Measurements from ENCODE around the gene MSN. TPM values are rescaled to one million over a fixed set of nuclear protein-coding genes. Genes with fewer than 3 reads are reported as not detected.

The MSN gene
- total and polyA plus RNA-seq, 4 donors: 168 to 399 (median 299) TPM

DNA sequence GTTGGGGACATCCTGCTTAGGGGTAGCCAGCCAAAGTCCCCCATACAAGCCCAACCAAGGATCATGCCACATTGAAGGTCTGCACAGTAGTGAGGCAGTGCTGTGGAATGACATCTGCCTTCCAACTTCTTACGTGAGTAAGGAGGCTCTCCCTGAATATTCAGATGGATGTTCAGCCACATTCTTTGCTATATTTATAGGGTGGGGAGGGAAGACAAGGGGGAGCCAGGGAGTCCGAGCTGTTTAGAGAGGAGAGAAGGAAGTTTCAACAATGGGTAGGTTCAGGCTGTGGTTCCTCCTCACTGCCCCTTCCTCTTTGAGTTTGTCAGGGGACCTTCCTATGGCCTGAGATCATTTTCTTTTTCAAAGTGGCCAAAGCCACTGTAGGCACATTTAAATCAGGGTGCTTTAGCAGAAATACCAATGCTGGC, 29.8 kb downstream of the MSN start:
- Histone ChIP-seq H3K27me3 (ENCODE audit: control insufficient read depth in 3 of 3, insufficient read depth in 3 of 3, low read length in 2 of 3) (no peaks in the 10 kb centered on the region), H3K36me3 (ENCODE audit: control insufficient read depth in 4 of 4, insufficient read depth in 4 of 4, low read length in 4 of 4) (peaks cover 0 to 4% (median under 1%) of the 10 kb centered on the region in 4 donors), H3K9ac (ENCODE audit: insufficient read depth in 1 of 2, low read length in 2 of 2) (no peak overlapping the region), H3K4me1 (ENCODE audit: control insufficient read depth in 5 of 5, insufficient read depth in 5 of 5, low read length in 5 of 5) (peaks cover 0 to 61% (median 18%) of the 10 kb centered on the region in 5 donors), H3K27ac (ENCODE audit: low read depth in 1 of 2, low read length in 1 of 2) (peak overlapping the region; percentile 81 to 86), H3K9me3 (ENCODE audit: control insufficient read depth in 4 of 4, insufficient read depth in 3 of 4, low read length in 3 of 4) (no peaks in the 10 kb centered on the region), H3K4me3 (no peak overlapping the region)
- DNase-seq: no peak
- WGBS, 2 donors: 0 to 27% methylated on average over 2 of the region's 2 CpGs
- ATAC-seq (ENCODE audit: insufficient read depth, low FRiP score): no peak
- TF ChIP-seq, protein P1, sequence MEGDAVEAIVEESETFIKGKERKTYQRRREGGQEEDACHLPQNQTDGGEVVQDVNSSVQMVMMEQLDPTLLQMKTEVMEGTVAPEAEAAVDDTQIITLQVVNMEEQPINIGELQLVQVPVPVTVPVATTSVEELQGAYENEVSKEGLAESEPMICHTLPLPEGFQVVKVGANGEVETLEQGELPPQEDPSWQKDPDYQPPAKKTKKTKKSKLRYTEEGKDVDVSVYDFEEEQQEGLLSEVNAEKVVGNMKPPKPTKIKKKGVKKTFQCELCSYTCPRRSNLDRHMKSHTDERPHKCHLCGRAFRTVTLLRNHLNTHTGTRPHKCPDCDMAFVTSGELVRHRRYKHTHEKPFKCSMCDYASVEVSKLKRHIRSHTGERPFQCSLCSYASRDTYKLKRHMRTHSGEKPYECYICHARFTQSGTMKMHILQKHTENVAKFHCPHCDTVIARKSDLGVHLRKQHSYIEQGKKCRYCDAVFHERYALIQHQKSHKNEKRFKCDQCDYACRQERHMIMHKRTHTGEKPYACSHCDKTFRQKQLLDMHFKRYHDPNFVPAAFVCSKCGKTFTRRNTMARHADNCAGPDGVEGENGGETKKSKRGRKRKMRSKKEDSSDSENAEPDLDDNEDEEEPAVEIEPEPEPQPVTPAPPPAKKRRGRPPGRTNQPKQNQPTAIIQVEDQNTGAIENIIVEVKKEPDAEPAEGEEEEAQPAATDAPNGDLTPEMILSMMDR (IDR thresholded peaks at IDR 0.05; ENCODE audit: control extremely low read depth, extremely low read depth): no peak

DNA sequence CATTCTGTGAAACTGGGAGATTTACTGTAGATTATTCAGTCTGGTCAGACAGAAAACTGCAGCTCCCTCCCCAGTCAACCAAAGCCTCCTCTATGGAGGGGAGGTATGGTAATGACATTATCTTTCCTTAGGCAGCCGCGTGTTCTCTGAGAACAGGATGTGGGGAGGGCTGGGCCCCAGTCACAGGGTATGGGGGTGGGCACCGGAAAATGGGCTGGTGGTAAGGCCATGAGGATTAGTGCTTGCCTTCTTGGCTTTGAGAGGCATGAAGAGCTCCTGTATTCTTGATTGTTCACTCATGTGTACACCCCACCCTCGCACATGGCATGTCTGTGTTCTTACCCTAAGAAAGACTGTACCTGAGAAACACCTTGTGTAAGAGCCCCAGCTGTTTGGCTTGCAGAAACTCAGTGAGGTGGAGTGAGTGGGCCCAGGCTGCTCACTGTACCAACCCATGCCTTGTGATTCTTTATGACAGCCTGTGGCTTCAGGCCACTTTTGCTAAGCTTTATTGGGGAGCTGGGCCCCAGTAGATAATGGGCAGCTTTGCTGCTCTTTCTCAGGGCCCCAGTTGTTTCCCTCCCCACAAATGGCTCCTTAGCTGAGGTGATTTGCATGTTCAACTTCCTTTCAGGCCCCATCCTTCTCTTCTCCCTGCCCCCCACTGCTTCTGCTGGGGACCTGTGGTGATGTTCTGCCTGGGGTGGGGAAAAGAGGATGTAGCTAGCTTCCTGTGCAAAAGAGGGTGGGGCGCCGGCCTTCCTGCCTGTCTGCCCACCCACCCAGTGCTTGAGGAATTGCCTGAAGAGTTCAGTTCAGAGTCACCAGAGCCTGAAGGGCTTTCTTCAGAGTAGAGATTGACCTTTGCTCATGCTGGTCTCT, 30.7 kb downstream of the MSN start:
- Histone ChIP-seq H3K9ac (ENCODE audit: insufficient read depth in 1 of 2, low read length in 2 of 2) (no peak overlapping the region), H3K9me3 (ENCODE audit: control insufficient read depth in 4 of 4, insufficient read depth in 3 of 4, low read length in 3 of 4) (no peaks in the 10 kb centered on the region), H3K27ac (ENCODE audit: low read depth in 1 of 2, low read length in 1 of 2) (peak overlapping the region; percentile 81 to 92), H3K4me3 (no peak overlapping the region), H3K36me3 (ENCODE audit: control insufficient read depth in 4 of 4, insufficient read depth in 4 of 4, low read length in 4 of 4) (peaks cover 0 to 4% (median under 1%) of the 10 kb centered on the region in 4 donors), H3K27me3 (ENCODE audit: control insufficient read depth in 3 of 3, insufficient read depth in 3 of 3, low read length in 2 of 3) (no peaks in the 10 kb centered on the region), H3K4me1 (ENCODE audit: control insufficient read depth in 5 of 5, insufficient read depth in 5 of 5, low read length in 5 of 5) (peaks cover 0 to 66% (median 18%) of the 10 kb centered on the region in 5 donors)
- TF ChIP-seq, protein P1 (IDR thresholded peaks at IDR 0.05; ENCODE audit: control extremely low read depth, extremely low read depth): no peak
- ATAC-seq (ENCODE audit: insufficient read depth, low FRiP score) (peak; percentile 36), DNase-seq (peak in 2 of 3 donors; percentile 25 to 50)
- WGBS, 2 donors: 17 to 27% methylated on average over 6 of the region's 6 CpGs

DNA sequence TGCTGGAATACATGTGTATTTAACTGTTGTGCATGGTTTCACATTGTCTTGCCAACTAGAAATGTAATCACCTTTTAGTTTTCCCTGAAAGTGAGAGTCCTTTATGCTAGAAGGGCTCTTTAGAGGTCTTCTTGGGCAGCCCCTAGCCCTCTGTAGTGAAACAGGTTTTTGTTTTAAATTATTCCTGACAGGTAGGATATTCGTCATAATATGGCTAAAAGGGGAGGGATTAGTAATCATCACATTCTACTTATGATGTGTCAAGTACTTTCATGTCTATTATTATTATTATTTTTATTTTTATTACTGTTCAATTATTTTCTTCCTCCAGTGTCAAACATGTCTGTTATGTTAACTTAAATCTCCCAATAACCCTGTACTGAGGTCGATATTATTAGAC, 35.5 kb downstream of the MSN start:
- H3K36me3 ChIP-seq (ENCODE audit: control insufficient read depth in 4 of 4, insufficient read depth in 4 of 4, low read length in 4 of 4): peaks cover 0 to 4% (median 0%) of the 10 kb centered on the region in 4 donors
- 50 to 55% methylated on average over 2 of the region's 2 CpGs for WGBS, 2 donors
- TF ChIP-seq, protein P1 (IDR thresholded peaks at IDR 0.05; ENCODE audit: control extremely low read depth, extremely low read depth): no peak
- no peak for DNase-seq
- no peak overlapping the region for H3K4me3 ChIP-seq
- ATAC-seq (ENCODE audit: insufficient read depth, low FRiP score): no peak
- H3K27ac ChIP-seq (ENCODE audit: low read depth in 1 of 2, low read length in 1 of 2): no peak overlapping the region
- no peak overlapping the region for H3K9ac ChIP-seq (ENCODE audit: insufficient read depth in 1 of 2, low read length in 2 of 2)
- H3K4me1 ChIP-seq (ENCODE audit: control insufficient read depth in 5 of 5, insufficient read depth in 5 of 5, low read length in 5 of 5): peaks cover 0 to 61% (median 3%) of the 10 kb centered on the region in 5 donors
- H3K27me3 ChIP-seq (ENCODE audit: control insufficient read depth in 3 of 3, insufficient read depth in 3 of 3, low read length in 2 of 3): no peaks in the 10 kb centered on the region
- no peaks in the 10 kb centered on the region for H3K9me3 ChIP-seq (ENCODE audit: control insufficient read depth in 4 of 4, insufficient read depth in 3 of 4, low read length in 3 of 4)

All from lung (tissue), 12 donors.